Renal cortical epithelial cell (primary cell): ENCODE data around the gene PCBD1. TPM values are rescaled to one million over a fixed set of nuclear protein-coding genes. Genes with fewer than 3 reads are reported as not detected.
"Not testable (repeated sequence)": the region's sequence is repeated elsewhere in the genome, so short reads cannot be mapped to it uniquely, and the experiment has no call there.

Experiments used
- DNase-seq: peaks from one replicate; pipeline ENCODE4 v3.0.0-alpha.2; 2011; ENCODE audit warnings: low read depth
- total RNA-seq: library from RNA; depleted of rRNA; stranded (reverse); fragments of >200 nt; gene quantifications from 2 replicates; pipeline ENCODE4 v1.2.3, GENCODE V29; 2014

The PCBD1 gene
- total RNA-seq, result 59.2 and 77.8 TPM in 2 replicates

GRCh38 chr10:70887804-70888800 lies at the start of gene PCBD1:
PCBD1 (minus strand) TSS chr10:70888565; CDS start chr10:70888533, 32 bp downstream.
- DNase-seq, result peak; percentile 44

GRCh38 chr10:70937661-70938060 lies 49.3 kb upstream of the PCBD1 start:
- DNase-seq, result no peak

- no peak for DNase-seq
Observed at GRCh38 chr10:70936111-70936510, 47.7 kb upstream of the PCBD1 start.

- DNase-seq, result no peak
Observed at GRCh38 chr10:70935631-70936030, 47.3 kb upstream of the PCBD1 start.

DNA sequence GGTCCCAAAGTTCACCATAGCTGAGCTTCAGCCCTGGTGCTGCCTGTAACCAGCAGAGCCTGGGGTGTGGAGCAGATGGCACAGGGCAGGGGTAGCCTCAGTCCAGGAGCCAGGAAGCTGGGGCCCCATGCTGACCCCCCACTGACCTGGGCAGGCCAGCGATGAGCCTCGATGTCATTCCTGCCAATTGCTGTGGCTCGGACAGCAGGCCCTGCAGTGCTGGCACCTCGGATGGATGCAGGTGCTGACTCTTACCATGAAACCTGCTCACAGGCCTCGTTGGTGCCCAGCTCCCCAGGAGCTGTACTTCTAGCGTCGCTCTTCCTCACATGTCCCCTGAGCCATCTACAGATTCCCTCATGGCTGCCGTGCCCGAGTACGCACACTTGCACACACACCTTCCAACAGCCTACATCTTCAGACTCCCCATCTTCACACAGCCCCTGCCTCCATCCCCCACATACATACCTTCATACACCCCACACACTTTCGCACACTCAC lies 46.8 kb upstream of the PCBD1 start:
- no peak for DNase-seq

GRCh38 chr10:70934701-70935100 lies 46.3 kb upstream of the PCBD1 start:
- no peak for DNase-seq

DNA sequence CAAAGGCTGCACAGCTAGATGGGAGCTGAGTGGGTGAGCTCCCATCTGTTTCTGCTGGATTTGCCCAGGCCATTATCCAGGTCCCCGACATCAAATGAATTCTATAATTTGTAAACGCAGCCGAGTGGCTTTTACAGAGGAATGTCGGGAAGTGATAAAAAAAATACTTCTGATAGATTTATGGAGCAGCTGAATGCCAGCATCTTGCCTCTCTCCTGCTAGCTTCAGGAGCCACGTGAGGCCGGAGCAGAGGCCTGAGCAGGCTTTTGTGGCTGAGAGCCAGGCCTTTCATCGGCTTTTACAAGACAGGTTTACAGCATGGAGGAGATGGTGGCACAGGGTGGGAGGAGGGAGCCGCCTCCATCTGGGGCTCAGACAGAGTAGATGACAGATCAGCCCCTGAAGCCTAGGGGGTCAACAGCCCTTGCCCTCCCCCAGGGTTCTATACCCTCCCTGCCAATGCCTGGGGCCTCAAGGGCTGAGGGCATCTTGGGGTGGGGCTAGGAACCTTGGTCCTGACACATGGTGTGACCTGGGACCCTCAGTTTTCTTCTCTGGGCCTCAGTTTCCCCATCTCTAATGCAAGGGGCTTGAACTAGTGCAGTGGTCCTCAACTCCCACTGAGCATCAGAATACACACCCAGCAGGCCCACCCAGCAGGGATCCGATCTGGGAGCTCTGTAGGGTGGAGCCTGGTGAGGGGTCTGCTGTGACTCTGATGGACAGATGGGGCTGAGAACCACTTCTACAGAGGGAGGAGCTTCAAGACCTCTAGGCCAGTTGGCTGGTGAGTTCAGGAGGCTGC lies 44.2 kb upstream of the PCBD1 start:
- DNase-seq, result no peak

DNA sequence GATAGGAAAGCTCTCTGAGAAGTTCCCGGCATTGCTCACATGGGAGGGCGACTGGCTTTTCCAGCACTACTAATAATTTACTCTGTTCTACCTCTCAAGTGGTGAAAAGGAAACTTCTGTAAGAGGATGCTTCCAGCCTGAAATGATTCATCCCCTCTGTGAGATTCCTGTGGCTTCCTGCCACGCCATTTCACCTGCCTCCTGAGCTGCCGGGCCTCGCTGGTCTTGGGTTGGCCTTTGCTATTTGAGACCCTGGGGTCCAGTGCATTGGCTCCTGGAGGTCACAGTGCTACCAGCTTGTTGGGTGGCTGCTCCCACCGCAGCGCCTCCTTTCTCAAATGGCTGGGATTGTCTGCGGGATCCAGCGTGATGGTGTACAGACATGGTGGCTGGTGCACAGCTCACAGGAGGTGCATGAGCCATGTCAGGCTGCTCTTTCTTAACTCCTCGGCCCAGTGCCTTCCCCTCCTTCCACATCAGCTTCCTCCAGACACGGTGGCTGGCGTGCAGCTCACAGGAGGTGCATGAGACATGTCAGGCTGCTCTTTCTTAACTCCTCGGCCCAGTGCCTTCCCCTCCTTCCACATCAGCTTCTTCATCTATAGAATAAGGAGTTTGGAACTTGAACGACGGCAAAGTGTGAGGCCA lies 42.9 kb upstream of the PCBD1 start:
- peak; percentile 90 for DNase-seq

DNA sequence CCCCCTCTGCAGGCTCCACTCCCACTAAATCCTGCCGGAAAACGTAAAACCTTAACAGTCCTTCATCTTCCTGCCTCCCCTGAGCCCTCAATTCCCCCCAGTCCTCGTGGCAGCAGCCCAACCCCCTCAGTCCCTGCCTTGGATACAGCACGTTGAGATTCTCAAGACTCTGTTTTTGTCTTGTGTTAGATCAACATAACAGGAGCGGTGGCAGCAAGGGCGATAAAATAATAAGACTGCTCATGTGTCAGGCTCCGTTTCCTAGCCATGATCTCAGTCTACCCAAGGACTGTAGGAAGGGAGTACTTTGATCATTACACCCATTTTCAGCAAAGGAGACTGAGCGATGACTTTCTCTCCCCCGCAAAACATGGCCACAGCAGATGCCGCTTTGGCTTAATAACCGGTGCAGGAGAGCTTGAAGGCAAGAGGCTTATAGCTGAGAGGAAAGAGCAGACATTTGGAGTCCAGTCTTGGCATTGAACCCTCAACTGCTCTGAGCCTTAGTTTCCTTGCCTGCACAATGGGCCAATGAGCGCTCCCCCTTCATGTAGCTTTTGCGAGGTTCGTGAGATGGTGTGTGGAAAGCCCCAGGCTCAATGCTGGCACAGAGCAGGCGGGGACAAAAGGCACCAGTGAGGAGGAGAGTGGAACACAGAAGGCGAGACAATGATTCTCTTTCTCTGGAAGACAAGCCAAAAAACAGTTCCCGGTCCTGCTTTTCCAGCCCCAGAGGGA lies 42.1 kb upstream of the PCBD1 start:
- DNase-seq, result no peak

- peak; percentile 5 for DNase-seq
Observed at GRCh38 chr10:70928140-70928539, 39.8 kb upstream of the PCBD1 start.

DNA sequence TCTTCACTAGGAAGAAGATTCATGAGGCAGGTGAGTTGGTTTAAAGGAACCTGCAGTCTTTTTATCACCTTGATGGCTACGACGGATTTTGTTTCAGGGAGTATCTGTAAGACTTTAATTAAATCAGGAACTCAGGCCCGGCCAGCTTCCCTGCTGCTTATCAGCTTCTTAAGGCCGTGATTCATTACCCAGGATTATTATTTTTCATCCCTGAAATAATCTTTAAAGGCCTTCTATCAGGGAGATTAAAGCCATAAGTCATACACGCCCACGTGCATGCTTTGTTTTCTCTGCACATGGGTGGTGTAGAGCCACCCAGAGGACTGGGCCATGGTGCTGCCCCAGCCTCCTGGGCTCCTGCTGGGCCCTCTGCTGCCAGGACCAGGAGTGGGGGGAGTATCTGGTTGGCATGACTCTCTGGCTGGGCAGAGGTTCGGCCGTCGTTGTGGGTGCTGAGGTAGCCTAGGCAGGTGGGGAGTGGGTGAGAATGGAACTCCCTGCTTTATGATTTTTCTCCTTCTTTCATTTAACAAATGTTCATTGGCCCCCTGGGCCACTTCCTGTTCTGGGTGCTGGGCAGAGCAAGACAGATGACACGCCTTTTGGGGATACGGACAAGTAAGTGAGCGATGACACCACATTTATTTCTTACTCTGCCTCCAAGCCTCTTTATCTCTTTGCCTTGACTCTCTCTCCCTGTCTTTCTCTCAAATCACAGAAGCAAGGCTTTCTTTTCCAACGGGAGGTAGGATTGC lies 39.0 kb upstream of the PCBD1 start:
- no peak for DNase-seq

- DNase-seq, result no peak
Observed at GRCh38 chr10:70926226-70927000, 38.0 kb upstream of the PCBD1 start.

DNA sequence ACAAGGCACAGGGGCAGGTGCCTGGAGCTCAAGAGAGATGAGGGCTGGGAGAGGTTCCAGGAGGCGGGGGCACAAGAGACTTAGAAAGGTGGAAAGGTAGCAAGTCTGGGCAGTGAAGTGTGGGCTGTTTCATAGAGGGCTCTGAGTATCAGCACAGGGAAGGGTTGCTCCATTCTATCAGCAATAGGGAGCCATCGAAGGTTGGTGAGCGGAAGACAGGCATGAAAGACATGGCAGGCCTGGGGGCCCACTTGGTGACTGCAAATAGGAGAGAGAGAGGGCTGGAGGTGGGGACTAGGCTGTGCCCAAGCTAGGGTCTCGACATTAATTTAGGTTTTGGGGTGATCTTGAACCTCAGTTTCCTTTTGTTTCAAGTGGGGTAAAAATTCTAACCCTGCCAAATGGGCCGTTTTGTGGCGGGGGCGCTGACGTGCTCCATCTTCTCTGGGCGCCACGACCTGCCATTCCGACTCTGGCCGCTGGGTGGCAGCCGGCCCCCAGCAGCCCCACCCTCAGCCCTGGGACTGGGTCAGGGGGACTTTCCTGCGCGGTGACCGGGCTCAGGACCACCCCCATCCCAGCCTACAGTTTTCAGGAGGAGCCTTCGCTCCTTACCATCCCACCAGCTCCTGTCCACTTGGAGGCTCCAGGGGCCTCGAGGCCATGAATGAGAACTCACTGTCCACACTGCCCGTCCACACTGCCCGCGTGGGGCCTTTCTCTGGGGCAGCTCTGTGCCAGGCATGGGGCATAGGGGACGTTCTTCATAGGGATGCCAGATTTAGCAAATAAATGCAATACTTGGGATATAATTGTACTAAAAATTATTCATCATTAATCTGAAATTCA lies 37.2 kb upstream of the PCBD1 start:
- no peak for DNase-seq

DNA sequence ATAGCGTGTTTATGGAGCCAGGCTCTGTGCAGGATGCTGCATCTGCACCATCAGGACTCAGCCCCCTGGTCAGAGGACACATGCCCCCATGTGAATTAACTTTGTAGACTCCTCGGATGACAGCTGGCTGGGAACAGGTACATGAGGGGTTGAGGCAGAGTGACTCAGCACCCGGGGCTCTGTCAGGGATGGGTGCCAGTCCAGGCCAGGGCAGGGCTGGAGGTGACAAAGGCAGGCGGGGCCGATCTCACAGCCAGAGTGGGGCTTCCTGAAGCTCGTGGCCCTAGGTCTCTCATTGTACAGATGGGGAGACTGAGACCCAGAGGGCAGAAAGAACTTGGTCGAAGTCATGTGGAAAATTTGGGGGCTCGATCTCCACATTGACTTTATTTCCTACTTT lies 35.3 kb upstream of the PCBD1 start:
- DNase-seq, result no peak

DNA sequence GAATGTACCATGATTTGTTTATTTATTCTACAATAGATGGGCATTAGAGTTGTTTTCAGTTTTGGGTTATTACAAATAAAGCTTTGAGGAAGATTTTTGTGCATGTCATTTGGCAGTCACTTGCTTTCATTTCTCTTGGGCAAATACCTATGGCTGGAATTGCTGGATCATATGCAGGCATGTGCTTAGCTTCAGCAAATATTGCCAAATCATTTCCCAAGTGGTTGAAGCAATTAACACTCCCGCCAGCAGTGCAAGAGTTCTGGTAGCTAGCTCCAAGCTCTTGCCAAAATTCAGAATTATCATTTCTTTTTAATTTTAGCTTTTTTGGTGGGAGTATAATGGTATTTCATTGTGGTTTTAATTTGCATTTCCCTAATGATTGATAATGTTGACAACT lies 32.9 kb upstream of the PCBD1 start:
- DNase-seq, result no peak

GRCh38 chr10:70920519-70920918 lies 32.2 kb upstream of the PCBD1 start:
- peak; percentile 20 for DNase-seq

GRCh38 chr10:70919906-70920305 lies 31.5 kb upstream of the PCBD1 start:
- not testable (repeated sequence) for DNase-seq

- DNase-seq, result no peak
Observed at GRCh38 chr10:70918851-70919530, 30.6 kb upstream of the PCBD1 start.
